ENCODE data around the gene OR4F17.
"Not testable (repeated sequence)": the region's sequence is repeated elsewhere in the genome, so short reads cannot be mapped to it uniquely, and the experiment has no call there.

OR4F17 gene

GRCh38 chr19:106804-107203, at the start of gene OR4F17:
OR4F17 (plus strand) TSS chr19:107104; CDS start chr19:110679, 3,575 bp downstream.
- not testable (repeated sequence) for DNase-seq

GRCh38 chr19:70793-71192, 36.1 kb upstream of the OR4F17 start:
- not testable (repeated sequence) for DNase-seq

GRCh38 chr19:82864-83263, 24.0 kb upstream of the OR4F17 start:
- DNase-seq = not testable (repeated sequence)

GRCh38 chr19:83626-84025, 23.3 kb upstream of the OR4F17 start:
- DNase-seq = not testable (repeated sequence)

GRCh38 chr19:90678-91077, 16.2 kb upstream of the OR4F17 start:
- not testable (repeated sequence) for DNase-seq

- not testable (repeated sequence) for DNase-seq
These were observed 12.1 kb upstream of the OR4F17 start for GRCh38 chr19:94794-95193.

GRCh38 chr19:97647-98046, 9.3 kb upstream of the OR4F17 start:
- not testable (repeated sequence) for DNase-seq

- not testable (repeated sequence) for DNase-seq
These were observed 13.7 kb downstream of the OR4F17 start for GRCh38 chr19:120443-121140.

Data from NCI-H2107 (cell line).